ENCODE measurements around the gene SERBP1. TPM values are rescaled to one million over a fixed set of nuclear protein-coding genes. Genes with fewer than 3 reads are reported as not detected.

SERBP1 gene
- polyA plus RNA-seq, 1 donor from 2014 or later: 150 TPM

DNA sequence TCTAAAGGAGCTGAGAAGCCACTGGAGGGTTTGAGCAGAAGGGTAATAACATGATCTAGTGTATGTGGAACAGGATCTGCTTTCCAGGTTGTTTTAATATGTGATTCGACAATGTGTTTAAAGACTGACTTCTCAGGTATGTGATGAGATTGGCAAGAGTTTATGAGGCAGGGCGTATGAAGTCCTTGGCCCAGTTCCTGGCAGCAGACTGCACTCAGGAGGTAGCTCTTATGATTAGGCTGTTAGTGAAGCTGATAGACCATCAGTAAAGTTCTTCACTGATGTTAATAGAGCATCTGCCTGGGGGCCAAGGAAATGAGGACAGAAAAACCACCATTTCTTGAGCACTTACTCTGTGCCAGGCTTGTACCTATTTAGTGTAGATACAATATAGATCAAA lies 41.9 kb upstream of the SERBP1 start:
- no peaks in the 10 kb centered on the region for H3K79me2 ChIP-seq (replicated peaks; ENCODE audit: insufficient read depth, low read length)
- no peaks in the 10 kb centered on the region for H3K27me3 ChIP-seq (ENCODE audit: insufficient read depth, low read depth, low read length)
- H3K9me3 ChIP-seq (ENCODE audit: low read length): no peaks in the 10 kb centered on the region
- no peaks in the 10 kb centered on the region for H3F3A ChIP-seq (ENCODE audit: insufficient read depth, low read length, poor library complexity, severe bottlenecking)
- no peak overlapping the region for H3K4me2 ChIP-seq (ENCODE audit: low read length)
- H4K20me1 ChIP-seq (ENCODE audit: insufficient read depth): no peaks in the 10 kb centered on the region
- TF ChIP-seq, protein P1, sequence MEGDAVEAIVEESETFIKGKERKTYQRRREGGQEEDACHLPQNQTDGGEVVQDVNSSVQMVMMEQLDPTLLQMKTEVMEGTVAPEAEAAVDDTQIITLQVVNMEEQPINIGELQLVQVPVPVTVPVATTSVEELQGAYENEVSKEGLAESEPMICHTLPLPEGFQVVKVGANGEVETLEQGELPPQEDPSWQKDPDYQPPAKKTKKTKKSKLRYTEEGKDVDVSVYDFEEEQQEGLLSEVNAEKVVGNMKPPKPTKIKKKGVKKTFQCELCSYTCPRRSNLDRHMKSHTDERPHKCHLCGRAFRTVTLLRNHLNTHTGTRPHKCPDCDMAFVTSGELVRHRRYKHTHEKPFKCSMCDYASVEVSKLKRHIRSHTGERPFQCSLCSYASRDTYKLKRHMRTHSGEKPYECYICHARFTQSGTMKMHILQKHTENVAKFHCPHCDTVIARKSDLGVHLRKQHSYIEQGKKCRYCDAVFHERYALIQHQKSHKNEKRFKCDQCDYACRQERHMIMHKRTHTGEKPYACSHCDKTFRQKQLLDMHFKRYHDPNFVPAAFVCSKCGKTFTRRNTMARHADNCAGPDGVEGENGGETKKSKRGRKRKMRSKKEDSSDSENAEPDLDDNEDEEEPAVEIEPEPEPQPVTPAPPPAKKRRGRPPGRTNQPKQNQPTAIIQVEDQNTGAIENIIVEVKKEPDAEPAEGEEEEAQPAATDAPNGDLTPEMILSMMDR (IDR thresholded peaks at IDR 0.05; ENCODE audit: poor library complexity, severe bottlenecking): no peak
- TF ChIP-seq EP300 (conservative IDR thresholded peaks at IDR 0.05; ENCODE audit: poor library complexity, severe bottlenecking): no peak
- no peak for TF ChIP-seq POLR2AphosphoS5 (IDR thresholded peaks at IDR 0.05)
- no peak overlapping the region for H3K4me3 ChIP-seq (ENCODE audit: low read length)
- no peak overlapping the region for H3K9ac ChIP-seq (ENCODE audit: low read length)
- no peak overlapping the region for H2AFZ ChIP-seq (ENCODE audit: low read depth, low read length)
- H3K9me2 ChIP-seq (ENCODE audit: insufficient read depth, low read length): no peaks in the 10 kb centered on the region
- no peak overlapping the region for H3K27ac ChIP-seq (ENCODE audit: low read length)
- no peaks in the 10 kb centered on the region for H3K36me3 ChIP-seq (ENCODE audit: insufficient read depth, low read length)

DNA sequence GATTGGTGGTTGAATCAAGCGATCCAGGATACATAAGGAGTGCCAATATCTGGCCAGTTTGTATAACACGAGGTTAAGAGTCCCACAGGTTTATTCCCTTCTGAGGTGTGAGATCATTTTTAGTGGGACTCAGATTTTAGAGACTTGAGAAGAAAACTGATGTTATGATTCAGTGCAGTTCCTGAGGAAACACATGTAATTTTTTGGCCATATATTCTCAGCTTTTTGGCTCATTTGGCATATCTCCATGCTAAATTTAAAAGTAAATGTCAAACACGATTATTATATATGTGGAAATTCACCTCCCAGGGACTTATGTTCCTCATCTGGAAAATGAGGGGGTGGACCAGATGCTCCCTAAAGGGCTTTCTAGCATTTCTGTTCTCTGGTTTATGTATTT lies 39.2 kb upstream of the SERBP1 start:
- Histone ChIP-seq H3K4me3 (ENCODE audit: low read length) (no peak overlapping the region), H3K27ac (ENCODE audit: low read length) (no peak overlapping the region), H3K9ac (ENCODE audit: low read length) (no peak overlapping the region), H3K9me3 (ENCODE audit: low read length) (no peaks in the 10 kb centered on the region), H3K36me3 (ENCODE audit: insufficient read depth, low read length) (no peaks in the 10 kb centered on the region), H4K20me1 (ENCODE audit: insufficient read depth) (no peaks in the 10 kb centered on the region), H3K79me2 (replicated peaks; ENCODE audit: insufficient read depth, low read length) (no peaks in the 10 kb centered on the region), H3K27me3 (ENCODE audit: insufficient read depth, low read depth, low read length) (no peaks in the 10 kb centered on the region), H3F3A (ENCODE audit: insufficient read depth, low read length, poor library complexity, severe bottlenecking) (no peaks in the 10 kb centered on the region), H2AFZ (ENCODE audit: low read depth, low read length) (no peak overlapping the region), H3K9me2 (ENCODE audit: insufficient read depth, low read length) (no peaks in the 10 kb centered on the region), H3K4me2 (ENCODE audit: low read length) (no peak overlapping the region)
- no peak for TF ChIP-seq EZH2 (IDR thresholded peaks at IDR 0.05; ENCODE audit: borderline replicate concordance, insufficient read depth, low read length, poor library complexity, severe bottlenecking)
- TF ChIP-seq EP300 (conservative IDR thresholded peaks at IDR 0.05; ENCODE audit: poor library complexity, severe bottlenecking): no peak
- no peak for TF ChIP-seq TAF1 (IDR thresholded peaks at IDR 0.05; ENCODE audit: low read depth)
- TF ChIP-seq, protein P1 (IDR thresholded peaks at IDR 0.05; ENCODE audit: poor library complexity, severe bottlenecking): no peak
- no peak for TF ChIP-seq MXI1 (conservative IDR thresholded peaks at IDR 0.05; ENCODE audit: poor library complexity, severe bottlenecking)
- no peak for TF ChIP-seq POLR2AphosphoS5 (IDR thresholded peaks at IDR 0.05)
- no peak for TF ChIP-seq RAD21 (conservative IDR thresholded peaks at IDR 0.05)
- no peak for TF ChIP-seq SMC3 (conservative IDR thresholded peaks at IDR 0.05; ENCODE audit: poor library complexity)
- TF ChIP-seq, protein P2, sequence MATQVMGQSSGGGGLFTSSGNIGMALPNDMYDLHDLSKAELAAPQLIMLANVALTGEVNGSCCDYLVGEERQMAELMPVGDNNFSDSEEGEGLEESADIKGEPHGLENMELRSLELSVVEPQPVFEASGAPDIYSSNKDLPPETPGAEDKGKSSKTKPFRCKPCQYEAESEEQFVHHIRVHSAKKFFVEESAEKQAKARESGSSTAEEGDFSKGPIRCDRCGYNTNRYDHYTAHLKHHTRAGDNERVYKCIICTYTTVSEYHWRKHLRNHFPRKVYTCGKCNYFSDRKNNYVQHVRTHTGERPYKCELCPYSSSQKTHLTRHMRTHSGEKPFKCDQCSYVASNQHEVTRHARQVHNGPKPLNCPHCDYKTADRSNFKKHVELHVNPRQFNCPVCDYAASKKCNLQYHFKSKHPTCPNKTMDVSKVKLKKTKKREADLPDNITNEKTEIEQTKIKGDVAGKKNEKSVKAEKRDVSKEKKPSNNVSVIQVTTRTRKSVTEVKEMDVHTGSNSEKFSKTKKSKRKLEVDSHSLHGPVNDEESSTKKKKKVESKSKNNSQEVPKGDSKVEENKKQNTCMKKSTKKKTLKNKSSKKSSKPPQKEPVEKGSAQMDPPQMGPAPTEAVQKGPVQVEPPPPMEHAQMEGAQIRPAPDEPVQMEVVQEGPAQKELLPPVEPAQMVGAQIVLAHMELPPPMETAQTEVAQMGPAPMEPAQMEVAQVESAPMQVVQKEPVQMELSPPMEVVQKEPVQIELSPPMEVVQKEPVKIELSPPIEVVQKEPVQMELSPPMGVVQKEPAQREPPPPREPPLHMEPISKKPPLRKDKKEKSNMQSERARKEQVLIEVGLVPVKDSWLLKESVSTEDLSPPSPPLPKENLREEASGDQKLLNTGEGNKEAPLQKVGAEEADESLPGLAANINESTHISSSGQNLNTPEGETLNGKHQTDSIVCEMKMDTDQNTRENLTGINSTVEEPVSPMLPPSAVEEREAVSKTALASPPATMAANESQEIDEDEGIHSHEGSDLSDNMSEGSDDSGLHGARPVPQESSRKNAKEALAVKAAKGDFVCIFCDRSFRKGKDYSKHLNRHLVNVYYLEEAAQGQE (IDR thresholded peaks at IDR 0.05; ENCODE audit: borderline replicate concordance): no peak

Measured in neural cell (in vitro differentiated cells).